IMR-90 (cell line): ENCODE data around the gene RGS3. TPM values are rescaled to one million over a fixed set of nuclear protein-coding genes. Genes with fewer than 3 reads are reported as not detected.

Experiments used
- ATAC-seq: fragments of 200-7000 bp; cut with Tn5 transposase; 2 replicates; pipeline ENCODE4 v1.9.1; 2020; ENCODE audit warnings: low read depth, mild to moderate bottlenecking, moderate library complexity
- BruUV-seq: library from RNA; stranded (reverse); fragments of 400-500 nt; replicated peaks from 2 replicates; lab custom pipeline; 2021; lab: Mats Ljungman, UMichigan
- CTCF ChIA-PET: fragments of 300-600 bp; formaldehyde crosslinking; extraction: SDS; loops from one replicate; lab custom pipeline; 2021; ENCODE audit warnings: antibody characterized with exemption; lab: Yijun Ruan, JAX
- POLR2A ChIA-PET: fragments of 300-600 bp; sonication (Branson Sonifier 250); formaldehyde crosslinking; loops from one replicate; lab custom pipeline; 2022; ENCODE audit warnings: antibody characterized with exemption; ENCODE audit not compliant: unreplicated experiment; lab: Charles Lee
- DNase-seq: peaks from one replicate; pipeline ENCODE4 v3.0.0; 2013
- H2AFZ ChIP-seq: replicated peaks from 2 replicates; pipeline ENCODE3; 2013; ENCODE audit warnings: low read length, mild to moderate bottlenecking; ENCODE audit not compliant: poor library complexity
- H2AK5ac ChIP-seq: 2 replicates; pipeline ENCODE4 v1.6.1; 2013; ENCODE audit warnings: low read depth, low read length, inconsistent platforms
- H2AK9ac ChIP-seq: replicated peaks from 2 replicates; pipeline ENCODE3; 2013; ENCODE audit warnings: mild to moderate bottlenecking, low read depth, low read length, moderate library complexity; ENCODE audit not compliant: poor library complexity
- H2BK120ac ChIP-seq: 2 replicates; pipeline ENCODE4 v1.6.1; 2013; ENCODE audit warnings: low read depth, low read length, inconsistent platforms
- H2BK15ac ChIP-seq: 3 replicates; pipeline ENCODE4 v1.6.1; 2013; ENCODE audit warnings: low read depth, low read length, inconsistent platforms
- H2BK20ac ChIP-seq: 2 replicates; pipeline ENCODE4 v1.6.1; 2013; ENCODE audit warnings: low read depth, mild to moderate bottlenecking, inconsistent platforms, low read length, moderate library complexity
- H2BK5ac ChIP-seq: 2 replicates; pipeline ENCODE4 v1.6.1; 2013; ENCODE audit warnings: mild to moderate bottlenecking, low read depth, low read length, inconsistent platforms; ENCODE audit not compliant: poor library complexity, severe bottlenecking
- H3K14ac ChIP-seq: replicated peaks from 2 replicates; pipeline ENCODE4 v1.6.1; 2013; ENCODE audit warnings: low read depth, low read length, inconsistent platforms
- H3K18ac ChIP-seq: 2 replicates; pipeline ENCODE4 v1.6.1; 2013; ENCODE audit warnings: low read depth, low read length, control low read depth
- H3K23ac ChIP-seq: 2 replicates; pipeline ENCODE4 v1.6.1; 2013; ENCODE audit warnings: low read depth, low read length, inconsistent platforms
- H3K27ac ChIP-seq: 2 replicates; pipeline ENCODE4 v1.5.1; 2013; ENCODE audit warnings: mild to moderate bottlenecking, control low read depth, low read length; ENCODE audit not compliant: insufficient read depth
- H3K27me3 ChIP-seq: 2 replicates; pipeline ENCODE4 v1.6.1; 2013; ENCODE audit warnings: low read length; ENCODE audit not compliant: control insufficient read depth, insufficient read depth
- H3K36me3 ChIP-seq: 2 replicates; pipeline ENCODE4 v1.6.1; 2013; ENCODE audit warnings: low read length, mixed read lengths; ENCODE audit not compliant: control insufficient read depth, insufficient read depth
- H3K4ac ChIP-seq: 2 replicates; pipeline ENCODE4 v1.6.1; 2013; ENCODE audit warnings: low read depth, low read length, inconsistent platforms
- H3K4me1 ChIP-seq: 2 replicates; pipeline ENCODE4 v1.6.1; 2013; ENCODE audit warnings: low read length, mixed read lengths; ENCODE audit not compliant: control insufficient read depth, insufficient read depth
- H3K4me2 ChIP-seq: 2 replicates; pipeline ENCODE4 v1.6.1; 2013; ENCODE audit warnings: low read depth, mild to moderate bottlenecking, control low read depth, low read length, moderate library complexity
- H3K4me3 ChIP-seq: 2 replicates; pipeline ENCODE4 v1.5.1; 2013; ENCODE audit warnings: low read depth, mild to moderate bottlenecking, control low read depth, low read length, moderate library complexity; ENCODE audit not compliant: insufficient read depth
- H3K56ac ChIP-seq: 2 replicates; pipeline ENCODE4 v1.6.1; 2013; ENCODE audit warnings: low read length, inconsistent platforms; ENCODE audit not compliant: insufficient read depth; ENCODE audit errors: extremely low read depth
- H3K79me1 ChIP-seq, 2 experiments: 2 replicates each; pipeline ENCODE4 v1.6.1; 2013; ENCODE audit warnings: low read length in 2 of 2, inconsistent platforms in 1 of 2, low read depth in 1 of 2
- H3K9ac ChIP-seq: 2 replicates; pipeline ENCODE4 v1.6.1; 2013; ENCODE audit warnings: low read depth, low read length, control low read depth
- H3K9me1 ChIP-seq: 2 replicates; pipeline ENCODE4 v1.6.1; 2013; ENCODE audit warnings: low read length, inconsistent platforms; ENCODE audit not compliant: insufficient read depth
- H3K9me3 ChIP-seq: 2 replicates; pipeline ENCODE4 v1.6.1; 2013; ENCODE audit warnings: low read length; ENCODE audit not compliant: control insufficient read depth, insufficient read depth
- H4K20me1 ChIP-seq: 2 replicates; pipeline ENCODE4 v1.6.1; 2013; ENCODE audit warnings: low read length, inconsistent platforms; ENCODE audit not compliant: insufficient read depth
- H4K5ac ChIP-seq: 2 replicates; pipeline ENCODE4 v1.6.1; 2013; ENCODE audit warnings: mild to moderate bottlenecking, low read depth, low read length, control low read depth
- H4K8ac ChIP-seq, 2 experiments: 2 replicates each; pipeline ENCODE4 v1.6.1; 2013; ENCODE audit warnings: low read depth in 2 of 2, low read length in 2 of 2, control low read depth in 1 of 2, inconsistent platforms in 1 of 2
- H4K91ac ChIP-seq: 2 replicates; pipeline ENCODE4 v1.6.1; 2013; ENCODE audit warnings: low read depth, low read length, inconsistent platforms; ENCODE audit not compliant: insufficient read depth
- CEBPB ChIP-seq: IDR thresholded peaks from 2 replicates; pipeline ENCODE4 v1.6.1; 2012; ENCODE audit warnings: low read depth, low read length, improper control_type of control experiment
- CHD1 ChIP-seq: IDR thresholded peaks from 2 replicates; pipeline ENCODE4 v1.6.1; 2012; ENCODE audit warnings: low read depth, low read length, improper control_type of control experiment
- CTCF ChIP-seq: conservative IDR thresholded peaks from 2 replicates; pipeline ENCODE4 v1.5.1; 2012; ENCODE audit warnings: mild to moderate bottlenecking, low read depth, low read length, improper control_type of control experiment
- FOS ChIP-seq: fragments of 150-350 bp; IDR thresholded peaks from 2 replicates; pipeline ENCODE4 v1.6.1; 2016; ENCODE audit warnings: low read depth, low read length
- MAFK ChIP-seq: IDR thresholded peaks from 2 replicates; pipeline ENCODE4 v1.6.1; 2012; ENCODE audit warnings: low read depth, low read length, improper control_type of control experiment
- MAZ ChIP-seq: IDR thresholded peaks from 2 replicates; pipeline ENCODE4 v1.6.1; 2012; ENCODE audit warnings: low read depth, mild to moderate bottlenecking, low read length, improper control_type of control experiment, moderate library complexity, borderline replicate concordance
- MXI1 ChIP-seq: IDR thresholded peaks from 2 replicates; pipeline ENCODE4 v1.6.1; 2012; ENCODE audit warnings: low read depth, mild to moderate bottlenecking, low read length, moderate library complexity, borderline replicate concordance
- NFE2L2 ChIP-seq: fragments of 150-350 bp; IDR thresholded peaks from 2 replicates; pipeline ENCODE4 v1.6.1; 2016; ENCODE audit warnings: low read depth, mild to moderate bottlenecking, low read length
- RAD21 ChIP-seq: IDR thresholded peaks from 2 replicates; pipeline ENCODE4 v1.6.1; 2012; ENCODE audit warnings: low read length, improper control_type of control experiment
- RCOR1 ChIP-seq: IDR thresholded peaks from 2 replicates; pipeline ENCODE4 v1.6.1; 2012; ENCODE audit warnings: mild to moderate bottlenecking, low read length, improper control_type of control experiment; ENCODE audit not compliant: insufficient replicate concordance
- SMC3 ChIP-seq: fragments of 150-350 bp; IDR thresholded peaks from 2 replicates; pipeline ENCODE4 v1.6.1; 2016; ENCODE audit warnings: low read depth, mild to moderate bottlenecking, antibody characterized with exemption, low read length, moderate library complexity
- USF2 ChIP-seq: fragments of 150-350 bp; IDR thresholded peaks from 2 replicates; pipeline ENCODE4 v1.6.1; 2017; ENCODE audit warnings: mild to moderate bottlenecking, antibody characterized with exemption, low read length, low read depth
- WGBS, 2 experiments: methylation state at CpG; one replicate each; pipeline versions ENCODE4 v1.1.5 to v1.1.7; 2013; ENCODE audit warnings: missing lambda C conversion rate in 2 of 2; ENCODE audit not compliant: insufficient read length in 1 of 2; ENCODE audit errors: extremely low coverage in 2 of 2; 5-methylcytosine and 5-hydroxymethylcytosine counted together
- dilution Hi-C: fragments of 300-500 bp; cut with HindIII; formaldehyde crosslinking; loops from one replicate; pipeline ENCODE4 v1.14.3; 2018; ENCODE audit warnings: low sequenced_read_pairs; ENCODE audit not compliant: unreplicated experiment
- in situ Hi-C: fragments of 300-500 bp; cut with MboI; formaldehyde crosslinking; loops from 3 replicates; pipeline ENCODE4 v1.14.3; 2019; ENCODE audit warnings: low sequenced_read_pairs, inconsistent platforms, mixed read lengths
- intact Hi-C: fragments of 100-400 bp; cut with micrococcal nuclease; formaldehyde crosslinking; loops from 2 replicates; pipeline ENCODE4 v1.10.0; 2022
- polyA plus RNA-seq, 3 experiments: library from polyadenylated mRNA; depleted of rRNA; stranded (reverse); fragments of >200 nt; gene quantifications; 2 replicates each; pipeline ENCODE4 v1.2.3, GENCODE V29; 2012; ENCODE audit warnings: low replicate concordance in 1 of 3
- total RNA-seq: library from RNA; depleted of rRNA; stranded (reverse); fragments of >200 nt; gene quantifications from 2 replicates; pipeline ENCODE4 v1.2.3, GENCODE V29; 2012
- TF ChIP-seq, protein P1 (sequence below): fragments of 150-350 bp; IDR thresholded peaks from 2 replicates; pipeline ENCODE4 v1.6.1; 2016; ENCODE audit warnings: low read depth, mild to moderate bottlenecking, low read length, moderate library complexity, borderline replicate concordance

The RGS3 gene
- total and polyA plus RNA-seq, 2 of the 4 experiments (the other 2 are of a cell fraction) = 51.8 to 65.6 TPM

GRCh38 chr9:113456235-113456634 is 7.3 kb upstream of the RGS3 start (continued):
- no peak for TF ChIP-seq RCOR1
- no peak for TF ChIP-seq NFE2L2
- no peak for TF ChIP-seq RAD21
- TF ChIP-seq, protein P1, sequence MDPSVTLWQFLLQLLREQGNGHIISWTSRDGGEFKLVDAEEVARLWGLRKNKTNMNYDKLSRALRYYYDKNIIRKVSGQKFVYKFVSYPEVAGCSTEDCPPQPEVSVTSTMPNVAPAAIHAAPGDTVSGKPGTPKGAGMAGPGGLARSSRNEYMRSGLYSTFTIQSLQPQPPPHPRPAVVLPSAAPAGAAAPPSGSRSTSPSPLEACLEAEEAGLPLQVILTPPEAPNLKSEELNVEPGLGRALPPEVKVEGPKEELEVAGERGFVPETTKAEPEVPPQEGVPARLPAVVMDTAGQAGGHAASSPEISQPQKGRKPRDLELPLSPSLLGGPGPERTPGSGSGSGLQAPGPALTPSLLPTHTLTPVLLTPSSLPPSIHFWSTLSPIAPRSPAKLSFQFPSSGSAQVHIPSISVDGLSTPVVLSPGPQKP = no peak

DNA sequence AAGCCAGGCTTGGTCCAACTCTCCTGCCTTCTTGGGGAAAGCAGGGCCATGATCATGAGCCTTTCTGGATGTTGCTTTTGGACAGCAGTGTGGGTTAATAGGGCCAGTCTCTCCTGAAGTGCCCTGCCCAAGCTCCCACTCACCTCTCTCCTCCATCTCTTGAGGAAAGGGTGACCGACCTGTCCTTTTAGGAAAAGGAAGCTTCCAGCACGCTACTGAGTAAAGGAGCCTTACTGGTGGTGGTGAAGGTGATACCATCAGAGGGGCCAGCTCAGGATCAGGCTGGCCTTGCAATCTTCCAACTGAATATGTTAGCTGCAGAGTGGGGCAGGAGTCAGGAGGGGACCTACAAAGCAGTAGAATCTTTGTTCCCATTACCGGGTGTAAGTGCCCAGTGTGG is 2.2 kb upstream of the RGS3 start:
- Histone ChIP-seq H2AFZ (peak overlapping the region; percentile 35), H3K9ac (no peak overlapping the region), H3K4me2 (no peak overlapping the region), H2BK20ac (no peak overlapping the region; the same call in 1 of the 2 replicates), H3K4me3 (no peak overlapping the region), H3K4me1 (peaks cover 9% of the 10 kb centered on the region), H2BK120ac (no peak overlapping the region), H4K20me1 (no peaks in the 10 kb centered on the region), H3K36me3 (no peaks in the 10 kb centered on the region), H2BK5ac (no peak overlapping the region), H2AK9ac (no peak overlapping the region), H2AK5ac (no peak overlapping the region), H3K79me1 (no peaks in the 10 kb centered on the region), H3K23ac (no peak overlapping the region), H2BK15ac (no peak overlapping the region), H4K8ac (no peak overlapping the region), H3K27ac (no peak overlapping the region), H4K91ac (no peak overlapping the region; the same call in 1 of the 2 replicates), H3K9me3 (no peaks in the 10 kb centered on the region), H4K5ac (no peak overlapping the region), H3K9me1 (no peaks in the 10 kb centered on the region; the same call in 1 of the 2 replicates), H3K14ac (no peak overlapping the region), H3K27me3 (peaks cover 15% of the 10 kb centered on the region), H3K4ac (no peak overlapping the region; the same call in 1 of the 2 replicates), H3K18ac (no peak overlapping the region), H3K56ac (no peak overlapping the region)
- in situ Hi-C loops = no loop called here
- intact Hi-C loops = no loop called here
- DNase-seq (no peak), ATAC-seq (no peak)
- dilution Hi-C loops = no loop called here
- POLR2A ChIA-PET = no interaction called here
- no TSS peak for BruUV-seq
- TF ChIP-seq CEBPB = no peak
- TF ChIP-seq USF2 = no peak
- no peak for TF ChIP-seq MXI1
- no peak for TF ChIP-seq MAZ
- TF ChIP-seq SMC3 = no peak
- TF ChIP-seq FOS = no peak
- TF ChIP-seq CTCF = no peak
- TF ChIP-seq MAFK = no peak
- no peak for TF ChIP-seq RCOR1
- TF ChIP-seq CHD1 = no peak
- CTCF ChIA-PET = no interaction called here
- WGBS, 2 experiments = no CpG with 5 or more reads among the region's 3 CpGs
